C4-2B (cell line): ENCODE results near the gene PTPRD.
"Not testable (repeated sequence)": the region's sequence is repeated elsewhere in the genome, so short reads cannot be mapped to it uniquely, and the experiment has no call there.

Experiments used
- H3K27ac ChIP-seq: fragments of 450-650 bp; 2 replicates; pipeline ENCODE4 v1.5.1; 2017
- CTCF ChIP-seq: fragments of 450-650 bp; conservative IDR thresholded peaks from 2 replicates; pipeline ENCODE4 v1.5.1; 2017; ENCODE audit warnings: mild to moderate bottlenecking
- ZFX ChIP-seq: fragments of 450-650 bp; IDR thresholded peaks from 2 replicates; pipeline ENCODE4 v1.6.1; 2017

PTPRD gene

GRCh38 chr9:9061627-9062026 is 1551.2 kb downstream of the PTPRD start:
- no peak overlapping the region for H3K27ac ChIP-seq
- TF ChIP-seq CTCF (no peak), ZFX (no peak)

- TF ChIP-seq CTCF: no peak
- TF ChIP-seq ZFX: no peak
- H3K27ac ChIP-seq: no peak overlapping the region
These were observed 1558.3 kb downstream of the PTPRD start for GRCh38 chr9:9054354-9054992.

DNA sequence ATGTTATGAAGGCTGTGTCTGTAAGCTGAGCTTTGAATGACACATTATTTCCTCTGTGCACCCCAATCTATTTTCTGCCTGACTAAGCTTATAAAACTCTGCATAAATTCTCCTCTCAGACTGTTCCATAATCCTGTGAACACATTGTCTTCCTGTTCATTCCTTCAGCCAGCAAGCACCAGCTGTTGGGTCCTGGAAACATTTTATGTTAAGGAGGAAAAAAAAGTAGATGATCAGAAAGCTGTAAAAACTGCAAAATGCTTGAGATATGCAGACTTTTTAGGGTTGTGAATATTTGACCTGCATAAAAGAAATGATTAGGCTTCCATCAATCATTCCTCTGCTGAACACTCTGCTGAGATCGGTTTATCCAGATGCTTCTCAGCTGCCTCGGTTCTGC is 1567.2 kb downstream of the PTPRD start:
- H3K27ac ChIP-seq: no peak overlapping the region
- TF ChIP-seq ZFX (no peak), CTCF (no peak)

DNA sequence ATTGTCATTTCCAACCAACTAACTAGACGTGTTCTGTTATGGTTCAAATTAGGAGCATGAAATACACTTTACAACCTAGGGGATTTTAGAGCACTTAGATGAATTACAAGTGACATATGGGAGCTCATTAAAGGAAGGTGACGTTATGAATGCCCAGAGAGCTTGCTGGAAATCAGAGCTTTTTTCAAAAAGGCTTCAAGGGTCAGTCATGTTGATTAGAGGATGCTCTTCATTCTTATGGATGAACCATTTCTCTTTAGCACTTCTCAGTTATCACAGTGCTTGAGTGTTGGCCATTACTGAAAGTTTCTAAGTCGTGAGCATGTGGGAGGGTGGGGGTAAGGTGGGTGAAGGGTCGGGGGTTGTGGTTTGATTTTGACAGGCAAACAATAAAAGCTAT is 1567.7 kb downstream of the PTPRD start:
- TF ChIP-seq CTCF: no peak
- no peak for TF ChIP-seq ZFX
- H3K27ac ChIP-seq: no peak overlapping the region

DNA sequence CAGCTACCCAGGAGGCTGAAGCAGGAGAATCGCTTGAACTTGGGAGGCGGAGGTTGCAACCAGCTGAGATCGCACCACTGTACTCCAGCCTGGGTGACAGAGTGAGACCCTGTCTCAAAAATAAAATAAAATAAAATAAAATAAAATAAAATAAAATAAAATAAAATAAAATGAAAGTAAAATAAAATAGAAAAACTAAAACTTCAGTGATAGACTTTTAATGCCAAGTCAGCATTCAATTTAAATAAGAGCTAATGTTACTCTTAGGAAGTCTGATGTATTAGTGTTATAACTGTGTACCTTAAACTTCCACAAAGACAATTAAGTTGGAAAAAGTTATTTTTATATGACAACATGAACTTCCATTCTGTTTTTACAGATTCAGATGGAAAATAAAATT is 1569.0 kb downstream of the PTPRD start:
- H3K27ac ChIP-seq: not testable (repeated sequence)

- no peak overlapping the region for H3K27ac ChIP-seq
These were observed 1571.0 kb downstream of the PTPRD start for GRCh38 chr9:9041756-9042155.

GRCh38 chr9:9033022-9033421 is 1579.8 kb downstream of the PTPRD start:
- no peak overlapping the region for H3K27ac ChIP-seq
- no peak for TF ChIP-seq ZFX
- no peak for TF ChIP-seq CTCF

More at GRCh38 chr9:9041756-9042155, 1571.0 kb downstream of the PTPRD start:
- TF ChIP-seq ZFX (no peak), CTCF (no peak)

DNA sequence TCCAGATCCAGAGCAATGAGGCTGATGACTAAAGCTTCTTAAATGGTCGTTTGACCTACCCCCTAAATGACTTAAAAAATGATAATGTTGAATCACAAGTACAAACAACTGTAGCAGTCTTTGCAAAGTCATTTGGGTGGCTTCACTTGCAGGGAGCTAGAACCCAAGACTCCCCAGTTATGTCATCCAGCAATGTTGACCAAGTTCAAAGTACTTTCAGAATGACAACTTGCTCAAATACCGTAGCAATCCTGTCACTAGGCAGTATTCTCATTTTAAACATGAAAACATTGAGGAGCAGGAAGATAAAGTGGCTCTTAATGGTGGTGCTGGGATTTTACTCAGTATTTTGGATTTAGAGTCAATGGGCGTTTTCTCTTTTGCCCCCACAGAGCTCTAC is 1596.2 kb downstream of the PTPRD start:
- TF ChIP-seq ZFX (no peak), CTCF (no peak)
- no peak overlapping the region for H3K27ac ChIP-seq
